Measurements from ENCODE around the gene SPINT3.

The SPINT3 gene

GRCh38 chr20:45515147-45515913 lies at the start of gene SPINT3:
Gene SPINT3 (minus strand): TSS chr20:45515622. CDS start chr20:45515608, 14 bp downstream.
- DNase-seq (ENCODE audit: low spot score), result no peak
- in situ Hi-C loops (cut with MboI; ENCODE audit: low sequenced_read_pairs, unreplicated experiment), result no loop called here
- no peak for TF ChIP-seq CTCF (IDR thresholded peaks at IDR 0.05; ENCODE audit: borderline replicate concordance, control extremely low read depth, extremely low read depth, insufficient read depth, missing control alignments)

GRCh38 chr20:45564760-45565276 lies 49.4 kb upstream of the SPINT3 start:
- no peak for TF ChIP-seq CTCF (IDR thresholded peaks at IDR 0.05; ENCODE audit: borderline replicate concordance, control extremely low read depth, extremely low read depth, insufficient read depth, missing control alignments)

DNA sequence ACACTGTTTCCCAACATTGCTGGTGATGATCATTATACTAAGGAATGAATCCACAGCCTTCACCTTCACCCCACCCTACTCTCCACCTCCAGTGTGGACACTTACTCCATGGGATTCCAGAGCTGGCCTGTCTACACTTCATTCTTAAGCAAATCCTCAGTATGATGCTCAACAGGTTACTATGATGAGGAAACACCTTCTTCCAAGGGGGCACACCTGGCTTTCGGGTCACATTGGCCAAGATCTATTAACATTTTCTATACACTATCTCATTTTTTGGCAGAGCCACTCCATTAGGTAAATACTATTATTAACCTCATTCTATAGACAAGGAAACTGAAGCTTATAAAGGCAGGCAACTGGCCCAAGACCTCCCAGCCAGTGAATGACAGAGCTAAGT lies 39.8 kb upstream of the SPINT3 start:
- no peak for DNase-seq (ENCODE audit: low spot score)
- TF ChIP-seq CTCF (IDR thresholded peaks at IDR 0.05; ENCODE audit: borderline replicate concordance, control extremely low read depth, extremely low read depth, insufficient read depth, missing control alignments), result no peak
- in situ Hi-C loops (cut with MboI; ENCODE audit: low sequenced_read_pairs, unreplicated experiment), result no loop called here

More at GRCh38 chr20:45564760-45565276, 49.4 kb upstream of the SPINT3 start:
- no peak for DNase-seq (ENCODE audit: low spot score)
- in situ Hi-C loops (cut with MboI; ENCODE audit: low sequenced_read_pairs, unreplicated experiment), result no loop called here

DNA sequence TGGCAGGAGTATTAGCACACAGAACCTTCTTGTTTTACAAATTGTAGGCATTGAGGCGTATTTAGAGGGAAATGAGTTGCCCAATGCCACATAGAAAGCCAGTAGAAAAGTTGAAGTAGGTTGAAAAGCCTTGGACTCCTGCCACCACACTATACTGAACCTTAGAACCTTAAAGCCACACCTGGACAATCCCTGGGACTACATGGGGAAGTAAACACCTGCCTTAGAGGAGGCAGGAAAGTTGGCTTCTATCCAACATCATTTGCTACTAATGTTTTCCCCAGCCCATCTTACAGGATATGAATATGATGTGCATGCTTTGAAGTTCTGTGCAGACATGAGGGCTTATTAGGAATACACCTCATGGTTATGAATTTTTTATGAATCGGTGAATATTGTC lies 37.0 kb upstream of the SPINT3 start:
- no peak for DNase-seq (ENCODE audit: low spot score)
- in situ Hi-C loops (cut with MboI; ENCODE audit: low sequenced_read_pairs, unreplicated experiment), result no loop called here

DNA sequence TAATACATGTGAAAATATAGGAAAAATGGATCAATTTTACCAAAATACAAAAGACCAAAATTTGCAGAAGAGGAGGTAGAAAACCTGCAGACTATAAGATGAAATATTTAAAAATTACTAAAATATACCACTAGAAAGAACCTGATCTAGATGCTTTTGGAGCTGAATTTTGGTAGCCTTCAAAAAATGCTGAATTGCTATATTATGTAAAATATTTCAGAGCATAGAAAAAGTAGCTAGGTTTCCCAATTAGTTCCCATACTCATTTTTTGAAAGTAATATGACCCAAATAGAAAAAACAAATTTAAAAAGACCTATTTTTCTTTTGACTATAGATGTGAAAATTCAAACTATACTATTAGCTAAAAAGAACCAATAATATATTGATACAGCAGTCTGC lies 35.3 kb upstream of the SPINT3 start:
- in situ Hi-C loops (cut with MboI; ENCODE audit: low sequenced_read_pairs, unreplicated experiment), result no loop called here
- no peak for DNase-seq (ENCODE audit: low spot score)
- no peak for TF ChIP-seq CTCF (IDR thresholded peaks at IDR 0.05; ENCODE audit: borderline replicate concordance, control extremely low read depth, extremely low read depth, insufficient read depth, missing control alignments)

More for the DNA sequence above, 37.0 kb upstream of the SPINT3 start:
- no peak for TF ChIP-seq CTCF (IDR thresholded peaks at IDR 0.05; ENCODE audit: borderline replicate concordance, control extremely low read depth, extremely low read depth, insufficient read depth, missing control alignments)

- no peak for TF ChIP-seq CTCF (IDR thresholded peaks at IDR 0.05; ENCODE audit: borderline replicate concordance, control extremely low read depth, extremely low read depth, insufficient read depth, missing control alignments)
- DNase-seq (ENCODE audit: low spot score), result no peak
- in situ Hi-C loops (cut with MboI; ENCODE audit: low sequenced_read_pairs, unreplicated experiment), result no loop called here
Observed at GRCh38 chr20:45548410-45548809, 33.0 kb upstream of the SPINT3 start.

Measured in GM13976 (cell line).